Ishikawa (cell line): Measurements from ENCODE around the gene WASF1.

ENCODE experiments used
- CEBPB ChIP-seq: IDR thresholded peaks from 2 replicates; pipeline ENCODE4 v1.6.1; 2012
- EGR1 ChIP-seq: IDR thresholded peaks from 2 replicates; pipeline ENCODE4 v1.6.1; 2012
- EP300 ChIP-seq: IDR thresholded peaks from 2 replicates; pipeline ENCODE4 v1.6.1; 2012; ENCODE audit warnings: borderline replicate concordance
- MAX ChIP-seq: IDR thresholded peaks from 2 replicates; pipeline ENCODE4 v1.6.1; 2012
- NFIC ChIP-seq: IDR thresholded peaks from 2 replicates; pipeline ENCODE4 v1.6.1; 2012
- RAD21 ChIP-seq: IDR thresholded peaks from 2 replicates; pipeline ENCODE4 v1.6.1; 2012; ENCODE audit warnings: low read depth
- REST ChIP-seq: IDR thresholded peaks from 2 replicates; pipeline ENCODE4 v1.6.1; 2012; ENCODE audit warnings: low read depth, mild to moderate bottlenecking
- TAF1 ChIP-seq: IDR thresholded peaks from 2 replicates; pipeline ENCODE4 v1.6.1; 2012; ENCODE audit warnings: low read depth, mild to moderate bottlenecking
- TEAD4 ChIP-seq: IDR thresholded peaks from 2 replicates; pipeline ENCODE4 v1.6.1; 2012
- YY1 ChIP-seq: IDR thresholded peaks from 2 replicates; pipeline ENCODE4 v1.6.1; 2012; ENCODE audit warnings: low read depth

- no peak for TF ChIP-seq EGR1
- no peak for TF ChIP-seq TAF1
- TF ChIP-seq NFIC = no peak
- no peak for TF ChIP-seq CEBPB
- no peak for TF ChIP-seq REST
- no peak for TF ChIP-seq TEAD4
- no peak for TF ChIP-seq YY1
- no peak for TF ChIP-seq RAD21
- no peak for TF ChIP-seq MAX
- no peak for TF ChIP-seq EP300
Observed at GRCh38 chr6:110095101-110095500, 84.4 kb downstream of the WASF1 start.
